NCI-H2107 (cell line): Measurements from ENCODE around the gene SHH.

Source experiments
- DNase-seq: peaks from one replicate; lab custom pipeline; 2025; lab: John Stamatoyannopoulos, UW

Gene SHH

DNA sequence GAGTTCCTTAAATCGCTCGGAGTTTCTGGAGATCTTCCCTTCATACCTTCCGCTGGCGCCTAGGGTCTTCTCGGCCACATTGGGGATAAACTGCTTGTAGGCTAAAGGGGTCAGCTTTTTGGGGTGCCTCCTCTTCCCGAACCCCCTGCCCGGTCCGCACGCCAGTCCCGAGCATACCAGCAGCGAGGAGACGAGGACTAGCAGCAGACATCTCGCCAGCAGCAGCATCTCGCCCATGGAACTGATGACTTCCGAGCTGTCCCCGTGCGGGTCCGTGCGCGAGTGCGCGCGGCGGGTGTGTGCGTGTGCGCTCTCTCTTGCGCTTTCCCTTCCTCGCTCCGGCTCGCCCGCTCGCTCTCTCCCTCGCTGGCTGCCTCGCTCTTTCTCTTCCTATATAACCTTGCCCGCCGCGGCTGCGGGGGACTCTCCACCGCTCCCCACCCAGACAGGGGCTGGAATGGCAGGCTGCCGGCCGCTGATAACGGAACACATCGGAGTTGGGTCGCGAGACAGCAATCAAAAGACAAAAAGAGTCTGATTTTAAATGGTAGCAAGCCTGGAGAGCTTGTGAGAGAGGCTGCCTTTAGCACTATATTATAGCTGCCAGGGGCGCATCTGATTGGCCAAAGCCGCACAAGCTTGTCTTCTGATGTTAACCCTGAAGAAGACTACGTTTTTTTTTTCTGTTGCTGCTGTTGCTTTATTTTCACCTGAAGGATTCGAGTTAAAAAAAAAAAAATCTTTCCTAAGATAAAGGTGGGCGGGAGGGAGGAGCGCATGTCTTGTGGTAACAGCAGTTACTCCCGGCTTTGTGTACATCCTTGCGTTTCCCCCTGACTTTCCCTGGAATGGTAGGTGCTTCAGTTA is at the start of gene SHH:
Gene SHH, minus strand, starts transcription at position 569 of the 867 bp plus-strand sequence. Its CDS starts 341 bp downstream, at position 228.
- no peak for DNase-seq

DNA sequence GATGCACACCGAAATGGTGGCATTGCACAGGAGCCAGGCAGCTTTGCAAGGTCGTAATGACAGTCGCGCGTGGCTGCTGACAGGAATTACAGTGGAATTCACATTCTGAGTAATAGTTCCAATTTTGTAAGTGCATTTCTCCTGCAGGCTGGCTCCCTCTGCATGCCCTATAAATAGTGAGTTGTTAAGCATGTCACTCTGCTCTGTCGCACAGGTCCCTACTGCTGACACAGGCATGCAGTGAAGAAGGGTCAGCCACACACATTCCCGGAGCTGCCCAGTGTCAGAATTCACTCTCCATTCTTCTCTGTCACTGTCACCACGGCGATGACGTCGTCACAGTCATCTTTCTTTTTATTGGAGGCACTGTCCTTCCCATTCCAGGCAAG is 49.2 kb upstream of the SHH start:
- no peak for DNase-seq

DNA sequence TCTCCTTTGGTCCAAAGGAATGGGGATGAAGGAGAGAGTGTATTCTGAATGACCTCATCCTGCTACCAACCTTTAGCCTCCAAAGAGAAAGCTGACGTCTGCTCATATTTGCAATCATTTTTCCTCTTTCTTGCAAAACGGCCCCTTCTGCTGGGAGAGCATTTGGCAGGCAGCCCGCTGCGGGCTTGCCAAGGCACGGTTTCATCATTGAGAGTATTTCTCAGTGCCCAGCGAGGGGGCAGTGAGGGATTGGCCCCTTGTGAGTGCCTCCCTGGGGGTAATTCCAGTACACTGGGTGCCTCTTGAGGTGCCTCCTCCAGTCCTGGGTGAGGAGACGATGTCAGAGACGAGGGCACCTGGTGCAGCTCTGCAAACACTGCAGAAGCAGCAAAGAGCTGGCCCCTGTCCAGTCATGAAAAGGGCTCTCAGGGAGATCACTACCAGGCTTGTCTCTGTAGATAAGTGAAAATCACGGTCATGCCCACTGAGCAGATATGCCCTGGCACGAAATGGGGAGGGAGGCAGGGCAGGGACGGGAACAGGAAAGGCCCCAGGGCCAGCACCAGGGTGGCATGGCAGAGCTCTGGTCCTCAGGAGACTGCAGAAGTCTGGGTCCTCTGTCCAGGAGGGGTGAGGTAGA is 48.7 kb upstream of the SHH start:
- no peak for DNase-seq

DNA sequence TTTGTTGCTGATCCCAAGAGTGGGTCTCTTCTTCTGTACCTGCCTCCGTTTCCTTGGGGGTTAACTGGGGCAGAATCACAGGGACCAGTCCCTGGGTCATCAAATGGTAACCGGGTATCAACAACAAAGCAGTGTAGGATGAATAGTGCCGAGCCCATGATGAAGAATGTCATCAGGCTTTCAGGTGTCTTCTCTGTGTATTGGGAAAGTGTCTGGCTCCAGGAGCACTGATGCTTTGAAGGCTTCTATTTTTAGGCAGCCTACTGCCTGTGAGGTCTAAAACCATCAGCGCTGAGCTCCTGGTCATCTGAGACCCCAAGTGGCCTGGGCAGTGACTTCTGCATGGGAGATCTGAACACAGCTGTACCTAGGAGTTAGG is 48.2 kb upstream of the SHH start:
- DNase-seq: no peak

DNA sequence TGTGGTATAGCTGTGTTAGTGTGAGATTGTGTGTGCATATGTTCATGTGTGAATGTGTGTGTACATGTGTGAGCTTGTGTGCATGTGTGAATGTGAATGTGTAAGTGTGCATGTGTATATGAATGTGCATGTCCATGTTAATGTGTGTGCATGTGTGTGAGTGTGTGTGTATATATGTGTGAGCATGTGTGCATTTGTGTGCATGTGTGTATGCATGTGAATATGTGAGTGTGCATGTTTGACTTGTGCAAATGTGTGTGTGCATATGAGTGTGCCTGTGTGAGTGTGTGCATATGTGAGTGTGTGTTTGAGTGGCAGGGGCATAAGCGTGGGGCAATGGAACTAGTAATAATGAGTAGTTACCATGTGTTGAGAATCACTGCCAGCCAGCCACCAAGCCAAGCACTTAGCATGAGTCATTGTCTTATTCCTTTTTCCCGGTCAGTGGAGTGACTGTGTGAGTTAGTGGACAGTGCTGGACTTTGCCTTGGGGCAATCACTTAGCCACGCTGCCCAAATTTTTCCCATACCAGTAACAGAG is 46.3 kb upstream of the SHH start:
- no peak for DNase-seq

DNA sequence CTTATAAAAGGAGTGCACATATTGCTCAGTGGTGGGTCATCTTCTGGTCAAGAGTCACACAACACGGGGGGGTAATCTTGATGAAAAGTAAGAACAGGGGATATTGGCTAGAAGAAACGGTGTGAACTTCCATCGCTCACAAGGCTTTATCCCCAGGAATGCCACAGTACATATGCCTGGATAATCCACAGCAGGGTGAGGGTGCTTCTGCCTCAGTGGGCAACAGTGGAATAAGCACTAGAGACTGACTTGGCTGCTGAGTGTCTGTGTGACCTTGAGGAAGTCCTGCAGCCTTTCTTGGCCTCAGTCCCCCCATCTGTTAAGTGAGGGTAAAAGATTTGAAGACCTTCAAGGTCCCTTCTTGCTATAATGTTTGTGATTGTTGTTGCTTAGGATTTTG is 44.9 kb upstream of the SHH start:
- no peak for DNase-seq

DNA sequence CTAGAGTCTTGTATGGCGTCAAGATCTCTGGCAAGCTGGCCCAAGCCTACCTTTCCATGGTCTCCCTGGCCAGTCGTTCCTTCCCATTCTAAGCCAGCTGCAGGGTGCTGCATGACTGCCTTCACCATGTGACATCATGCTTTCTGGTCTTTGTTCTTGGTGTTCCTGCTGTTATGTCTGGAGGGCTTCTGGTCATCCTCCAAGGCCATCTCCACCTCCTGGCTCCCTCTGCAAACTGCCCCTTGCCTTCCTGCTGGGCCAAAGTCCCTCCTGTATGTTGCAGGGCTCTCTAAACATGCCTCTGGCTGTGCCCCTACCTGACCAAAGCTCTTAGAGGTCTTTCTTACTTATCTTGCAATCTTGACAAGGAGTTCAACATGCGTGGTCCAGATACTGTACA is 44.4 kb upstream of the SHH start:
- no peak for DNase-seq

DNA sequence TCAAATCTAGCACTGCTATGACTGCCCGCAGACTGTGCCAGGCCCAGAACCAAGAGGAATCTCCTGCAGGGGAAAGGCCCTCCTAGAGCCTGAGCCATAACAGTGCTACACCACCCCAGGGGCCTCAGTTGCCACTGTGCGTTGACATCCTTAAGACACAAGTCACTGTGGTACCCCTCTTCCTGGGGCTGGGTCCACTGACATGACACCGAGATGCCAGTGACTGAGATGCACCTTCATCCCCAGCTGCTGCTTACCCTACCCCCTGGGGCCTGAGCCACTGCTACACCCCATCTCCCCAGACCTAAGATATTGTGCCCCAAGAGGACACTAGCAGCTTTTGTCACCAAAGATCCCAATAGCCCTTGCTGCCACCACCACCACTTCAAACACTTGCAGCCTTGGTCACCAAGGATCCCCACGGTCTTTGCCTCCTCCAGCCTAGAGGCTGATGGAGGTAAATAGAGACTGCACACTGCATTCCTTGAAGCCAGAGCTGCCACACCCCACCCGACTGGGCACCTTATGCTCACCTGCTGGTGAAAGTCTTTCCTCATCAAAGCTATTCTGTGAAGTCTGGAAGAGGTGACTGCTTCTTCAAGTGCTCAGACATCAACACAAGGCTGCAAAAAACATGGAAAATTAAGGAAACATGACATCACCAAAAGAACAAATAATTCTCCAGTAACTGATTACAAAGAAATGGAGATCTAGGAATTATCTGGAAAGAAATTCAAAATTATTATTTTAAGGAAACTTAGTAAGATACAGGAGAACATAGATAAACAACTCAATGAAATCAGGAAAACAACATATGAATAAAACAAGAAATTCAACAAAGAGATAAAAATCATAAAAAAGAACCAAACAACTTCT is 40.4 kb upstream of the SHH start:
- DNase-seq: no peak

DNA sequence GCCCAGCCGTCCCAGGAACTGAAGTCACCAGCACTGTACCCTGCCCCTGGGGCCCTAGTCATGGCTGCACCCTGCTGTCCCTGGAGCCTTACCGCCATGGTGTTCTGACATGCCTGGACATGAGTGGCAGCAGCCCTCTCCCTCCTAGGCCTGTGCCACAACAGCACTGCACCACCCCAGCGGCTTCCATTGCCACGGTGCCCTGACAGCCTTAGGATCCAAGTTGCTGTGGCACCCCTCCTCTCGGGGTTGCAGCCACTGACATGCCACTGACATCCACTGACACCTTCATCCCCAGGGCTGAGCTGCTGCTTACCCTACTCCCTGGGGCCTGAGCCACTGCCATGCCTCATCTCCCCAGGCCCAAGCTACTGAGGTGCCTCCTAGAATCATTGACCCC is 39.6 kb upstream of the SHH start:
- no peak for DNase-seq

DNA sequence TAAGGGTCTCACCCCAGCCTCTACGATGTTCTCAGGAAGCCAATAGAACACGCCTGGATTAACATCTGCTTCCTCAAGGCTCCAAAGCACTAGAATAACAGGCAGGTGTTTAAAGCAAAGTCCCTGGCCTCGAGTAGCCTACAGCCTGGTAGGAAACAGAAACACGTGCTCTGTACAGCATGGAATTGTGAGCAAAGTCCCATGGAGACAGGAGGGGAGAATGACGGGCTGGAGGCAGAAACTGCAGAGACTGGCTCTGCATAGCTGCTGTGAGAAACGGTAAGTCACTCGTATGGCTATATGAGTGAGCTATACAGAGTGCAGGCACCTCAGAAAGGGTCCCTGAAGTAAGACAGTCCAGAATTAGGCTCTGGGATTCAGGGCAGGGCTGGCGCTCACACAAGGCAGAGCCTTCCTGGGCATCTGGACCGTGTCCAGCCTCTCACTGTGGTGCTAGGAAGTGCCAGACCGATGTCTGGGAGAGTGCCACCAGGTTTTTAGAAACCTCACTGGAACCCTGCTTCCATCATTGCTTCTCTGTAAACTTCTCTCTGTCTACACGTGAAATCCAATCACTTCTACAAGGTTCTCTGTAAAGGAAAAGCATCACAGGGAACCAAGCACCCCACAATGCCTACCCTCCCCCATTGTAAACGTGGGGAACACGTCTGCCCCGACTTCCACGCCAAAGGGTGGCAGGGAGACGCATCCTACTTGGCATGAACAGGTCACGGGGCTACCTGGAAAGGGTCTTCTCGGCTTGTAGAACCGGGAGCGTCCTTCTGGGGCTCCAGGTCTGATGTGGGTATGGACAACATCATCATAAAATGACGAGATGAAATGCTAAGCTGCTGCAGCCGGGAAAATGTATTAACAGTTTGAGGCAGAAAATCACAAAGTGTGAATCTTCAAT is 38.8 kb upstream of the SHH start:
- DNase-seq: no peak

DNA sequence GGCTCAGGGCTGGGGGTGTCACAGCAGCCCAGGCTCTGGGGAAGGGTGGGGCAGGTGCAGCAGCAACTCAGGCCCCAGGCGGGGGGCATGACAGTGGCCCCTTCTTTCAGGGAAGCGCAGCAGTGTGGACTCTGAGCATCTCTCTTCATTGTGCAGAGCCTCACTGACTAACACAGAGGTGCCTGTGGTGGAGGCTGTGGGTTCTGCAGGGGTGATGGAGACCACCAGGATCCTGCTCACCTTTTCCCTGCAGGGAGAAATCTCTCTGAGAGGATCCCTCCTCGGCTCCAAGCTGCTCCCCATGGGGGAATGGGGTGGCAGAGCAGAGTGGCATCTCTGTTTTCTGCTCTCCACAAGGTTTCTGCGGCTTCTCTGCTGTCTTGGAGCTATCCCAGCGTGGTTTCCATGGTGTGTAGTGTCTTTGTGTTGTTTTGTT is 37.8 kb upstream of the SHH start:
- DNase-seq: no peak

DNA sequence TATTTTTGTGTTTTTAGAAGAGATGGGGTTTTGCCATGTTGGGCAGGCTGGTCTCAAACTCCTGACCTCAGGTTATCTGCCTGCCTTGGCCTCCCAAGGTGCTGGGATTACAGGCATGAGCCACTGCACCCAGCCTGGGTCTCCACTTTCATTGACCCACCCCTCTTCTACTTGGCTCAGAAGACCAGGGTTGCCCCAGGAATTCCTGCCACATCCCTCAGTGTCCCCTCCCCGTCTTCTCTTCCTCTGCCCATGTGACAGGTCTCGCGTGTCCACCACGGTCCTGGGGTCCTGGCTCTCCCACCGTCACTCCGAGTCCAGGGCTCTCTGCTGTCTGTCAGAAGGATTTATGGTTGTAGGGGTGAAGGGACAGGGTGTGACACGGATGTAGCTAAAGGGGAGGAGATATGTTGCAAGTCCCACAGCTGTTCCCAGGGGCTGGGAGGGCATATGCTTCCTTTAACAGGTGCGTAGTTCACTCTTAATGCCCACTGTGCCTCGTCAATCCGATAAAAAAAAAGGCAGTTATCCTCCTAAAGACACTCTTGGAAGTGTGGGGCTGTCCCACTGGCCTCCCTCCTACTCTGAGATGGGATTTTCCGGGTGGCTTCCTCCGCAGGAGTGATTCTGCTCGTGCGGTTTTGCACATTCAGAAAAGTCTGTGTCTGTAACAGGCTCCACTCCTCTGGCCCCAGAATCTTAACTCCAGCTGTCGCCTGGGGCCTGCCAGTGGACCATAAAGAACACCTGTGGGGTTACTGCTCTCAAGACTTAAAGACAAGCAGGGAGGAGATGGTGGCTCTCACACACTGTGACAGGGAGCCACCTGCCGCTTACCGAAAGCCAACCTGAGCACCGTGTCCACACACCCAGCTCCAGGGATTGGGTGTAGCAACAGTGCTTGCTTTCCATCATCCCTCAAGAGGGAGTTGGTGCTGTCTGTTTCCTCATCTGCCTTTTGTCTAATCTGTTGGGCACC is 36.7 kb upstream of the SHH start:
- DNase-seq: no peak

DNA sequence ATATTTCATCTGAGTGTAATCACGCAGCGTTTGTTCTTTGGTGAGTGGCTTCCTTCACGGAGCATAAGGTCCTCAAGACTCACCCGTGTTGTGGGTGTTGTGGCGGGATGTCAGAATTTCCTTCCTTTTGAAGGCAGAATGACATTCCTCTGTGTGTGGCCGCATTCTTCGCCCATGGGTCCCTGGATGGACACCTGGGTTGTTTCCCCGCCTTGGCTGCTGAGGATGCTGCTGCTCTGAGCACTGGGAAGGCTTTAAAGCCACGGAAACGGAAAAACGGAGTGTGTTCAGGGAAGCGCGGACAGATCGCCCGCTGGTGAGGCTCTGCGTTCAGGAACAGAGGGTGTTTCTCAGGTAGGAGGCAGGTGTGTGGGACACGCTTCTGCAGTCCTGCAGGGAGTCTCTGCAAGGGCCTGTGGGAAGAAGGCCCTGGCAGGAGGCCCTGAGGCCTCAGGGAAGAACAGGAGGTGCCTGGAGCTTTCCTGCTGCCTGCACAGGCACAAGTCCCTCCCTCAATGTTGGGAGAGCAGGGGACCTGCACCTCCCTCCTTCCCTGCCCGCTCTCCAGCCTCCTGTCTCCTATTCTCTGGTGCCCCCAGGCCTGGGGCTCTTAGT is 35.7 kb upstream of the SHH start:
- DNase-seq: no peak

DNA sequence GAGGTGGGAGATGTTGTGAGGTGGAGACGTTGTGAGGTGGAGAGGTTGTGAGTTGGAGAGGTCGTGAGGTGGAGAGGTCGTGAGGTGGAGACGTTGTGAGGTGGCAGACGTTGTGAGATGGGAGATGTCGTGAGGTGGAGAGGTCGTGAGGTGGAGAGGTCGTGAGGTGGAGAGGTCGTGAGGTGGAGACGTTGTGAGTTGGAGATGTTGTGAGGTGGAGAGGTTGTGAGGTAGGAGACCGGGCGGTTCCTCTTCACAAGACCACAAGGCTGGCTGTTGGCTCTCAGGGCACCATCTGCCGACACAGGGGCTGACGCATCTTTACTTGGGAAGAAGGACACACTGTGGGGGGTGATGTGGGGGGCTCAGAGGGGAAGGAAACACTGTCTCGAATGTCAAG is 34.7 kb upstream of the SHH start:
- no peak for DNase-seq

DNA sequence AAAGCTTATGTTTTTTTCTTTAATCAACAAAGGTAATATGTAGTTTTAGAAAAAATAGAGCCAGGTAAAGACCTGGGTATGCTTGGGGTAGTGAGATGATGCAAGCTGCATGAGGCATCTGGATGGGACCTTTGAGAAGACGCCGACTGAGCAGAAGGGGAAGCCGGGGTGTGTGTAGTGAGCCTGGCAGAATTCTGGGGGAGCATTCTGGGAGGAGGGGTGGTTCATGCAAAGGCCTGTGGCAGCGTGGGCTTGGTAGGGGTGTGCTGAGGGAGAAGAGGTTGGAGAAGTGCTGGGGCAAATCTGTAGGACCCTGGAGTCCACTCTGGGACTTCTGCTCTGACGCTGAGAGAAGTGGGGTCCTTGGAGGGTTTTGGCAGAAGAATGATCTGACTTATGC is 33.9 kb upstream of the SHH start:
- no peak for DNase-seq

DNA sequence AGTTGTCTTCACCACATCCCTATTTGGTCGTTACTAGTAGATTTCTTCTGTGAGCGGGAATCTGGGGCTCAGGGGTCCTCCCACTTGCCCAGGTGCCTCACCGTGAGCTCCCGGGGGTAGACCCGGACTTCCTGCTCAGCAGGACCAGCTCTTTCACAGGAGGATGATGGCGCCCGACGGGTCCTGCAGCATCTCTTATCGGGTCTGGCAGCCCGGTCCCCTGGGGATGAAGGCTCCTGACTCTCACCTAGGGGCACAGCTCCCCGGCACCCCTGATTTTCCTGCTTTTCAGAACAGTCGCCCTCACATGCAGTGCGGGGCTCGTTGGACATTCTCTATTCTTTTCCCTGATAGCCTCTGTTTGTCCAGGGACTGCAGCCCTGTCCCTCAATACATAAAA is 33.0 kb upstream of the SHH start:
- no peak for DNase-seq

DNA sequence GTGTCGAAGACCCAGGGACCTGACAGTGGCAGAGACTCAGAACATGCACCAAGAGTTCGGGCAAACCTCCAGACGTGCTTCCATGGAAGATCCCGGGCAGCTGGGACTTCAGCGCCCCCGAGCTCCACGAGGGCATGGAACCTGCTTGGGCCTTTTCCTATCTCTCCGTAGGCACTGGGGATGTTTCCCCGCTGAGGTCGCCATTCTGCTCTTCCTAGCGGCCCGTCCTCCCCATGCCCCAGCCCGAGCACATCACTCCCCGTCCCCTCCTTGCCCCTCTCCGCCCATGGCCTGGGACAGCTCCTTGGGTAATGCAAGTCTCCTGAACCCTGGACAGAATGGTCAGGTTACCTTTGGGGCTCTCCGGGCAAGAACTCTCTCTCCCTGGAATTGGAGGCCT is 32.3 kb upstream of the SHH start:
- DNase-seq: no peak

DNA sequence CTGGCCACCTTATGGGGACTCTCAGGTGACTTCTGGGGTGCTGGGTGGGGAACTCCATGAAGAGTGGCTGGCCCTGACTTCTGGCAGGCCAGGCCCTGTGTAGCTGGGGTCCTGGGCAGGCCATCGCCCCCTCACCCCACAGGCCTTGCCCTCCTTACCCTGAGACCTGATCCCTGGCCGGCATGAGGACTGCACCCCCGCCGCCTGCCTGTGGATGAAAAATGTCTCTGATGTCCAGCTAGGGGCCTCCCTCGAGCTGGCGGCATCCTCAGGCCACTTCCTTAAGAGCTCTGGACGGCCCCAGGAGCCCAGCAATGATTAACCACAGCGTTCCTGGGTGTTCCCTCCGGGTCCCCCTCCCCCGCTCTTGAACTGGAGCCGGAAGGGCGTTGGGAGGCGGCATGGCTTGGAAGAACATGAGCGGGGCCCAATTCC is 31.8 kb upstream of the SHH start:
- no peak for DNase-seq

DNA sequence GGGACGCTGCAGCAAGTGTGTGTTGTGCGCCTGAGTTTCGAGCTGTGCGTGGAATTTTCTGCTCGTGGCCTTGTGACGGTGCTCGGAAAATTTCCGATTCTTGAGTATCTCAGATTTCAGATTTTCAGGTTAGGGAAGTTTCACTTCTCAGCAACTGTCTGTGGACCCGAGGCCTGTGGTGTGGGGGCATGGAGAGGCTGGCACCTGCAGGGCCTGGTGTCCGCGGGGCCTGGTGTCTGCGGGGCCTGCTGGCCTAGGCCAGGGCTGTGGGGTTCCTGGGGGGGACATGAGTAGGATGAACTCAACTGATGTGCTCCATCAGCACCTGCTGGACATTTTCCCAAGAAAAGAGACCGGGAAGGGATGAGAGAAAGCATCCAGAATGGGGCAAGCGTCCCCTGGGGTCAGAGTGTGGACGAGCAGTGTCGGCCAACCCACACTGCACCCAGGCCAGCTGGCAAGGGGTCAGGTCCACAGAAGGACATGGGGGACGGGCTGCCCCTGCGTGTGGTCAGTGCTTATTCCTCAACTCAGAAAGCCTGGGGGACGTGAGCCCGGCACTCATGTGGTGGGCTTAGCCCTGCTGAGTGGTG is 31.3 kb upstream of the SHH start:
- no peak for DNase-seq
